GM19395 (cell line): ENCODE results near the gene NTM.

Experiments
- ATAC-seq: cut with Tn5 transposase; IDR thresholded peaks from one replicate; pipeline ENCODE4 v1.9.1; 2021; ENCODE audit warnings: mild to moderate bottlenecking, moderate library complexity; ENCODE audit not compliant: unreplicated experiment

Gene NTM

GRCh38 chr11:131629925-131630540 lies 259.6 kb downstream of the NTM start:
- ATAC-seq, result no peak

- no peak for ATAC-seq
These were observed 262.6 kb downstream of the NTM start for GRCh38 chr11:131632971-131633370.

GRCh38 chr11:131633921-131634715 lies 263.7 kb downstream of the NTM start:
- no peak for ATAC-seq

GRCh38 chr11:131637469-131638175 lies 267.2 kb downstream of the NTM start:
- ATAC-seq, result no peak

- ATAC-seq, result no peak
These were observed 268.5 kb downstream of the NTM start for GRCh38 chr11:131638889-131639288.

- ATAC-seq, result no peak
These were observed 269.9 kb downstream of the NTM start for GRCh38 chr11:131640320-131640719.

GRCh38 chr11:131642756-131643531 lies 272.5 kb downstream of the NTM start:
- no peak for ATAC-seq

GRCh38 chr11:131644204-131644795 lies 273.9 kb downstream of the NTM start:
- no peak for ATAC-seq

GRCh38 chr11:131645237-131645636 lies 274.8 kb downstream of the NTM start:
- no peak for ATAC-seq

GRCh38 chr11:131649856-131650255 lies 279.4 kb downstream of the NTM start:
- ATAC-seq, result no peak

GRCh38 chr11:131652231-131652630 lies 281.8 kb downstream of the NTM start:
- ATAC-seq, result no peak

GRCh38 chr11:131653260-131653659 lies 282.8 kb downstream of the NTM start:
- ATAC-seq, result no peak

GRCh38 chr11:131654849-131655248 lies 284.4 kb downstream of the NTM start:
- ATAC-seq, result no peak

GRCh38 chr11:131656179-131656838 lies 285.9 kb downstream of the NTM start:
- no peak for ATAC-seq

- no peak for ATAC-seq
These were observed 286.4 kb downstream of the NTM start for GRCh38 chr11:131656839-131657211.

- ATAC-seq, result no peak
These were observed 288.0 kb downstream of the NTM start for GRCh38 chr11:131658414-131658813.

- peak; percentile 85 for ATAC-seq
These were observed 288.5 kb downstream of the NTM start for GRCh38 chr11:131658952-131659351.

- ATAC-seq, result no peak
These were observed 289.5 kb downstream of the NTM start for GRCh38 chr11:131659931-131660330.

GRCh38 chr11:131661132-131661531 lies 290.7 kb downstream of the NTM start:
- no peak for ATAC-seq

GRCh38 chr11:131662317-131662972 lies 292.0 kb downstream of the NTM start:
- no peak for ATAC-seq
